LNCaP clone FGC (cell line): ENCODE results near the gene WARS2.

Source experiments
- DNase-seq: peaks from one replicate; pipeline ENCODE4 v3.0.0-alpha.2; 2011; ENCODE audit warnings: low read depth
- H3K4me3 ChIP-seq: 2 replicates; pipeline ENCODE4 v1.5.1; 2011; ENCODE audit warnings: mild to moderate bottlenecking, low read depth, low read length, control low read depth
- CTCF ChIP-seq: IDR thresholded peaks from 2 replicates; pipeline ENCODE4 v1.5.1; 2012; ENCODE audit warnings: mild to moderate bottlenecking; ENCODE audit not compliant: control insufficient read depth, insufficient read depth; ENCODE audit errors: extremely low read depth

WARS2 gene

DNA sequence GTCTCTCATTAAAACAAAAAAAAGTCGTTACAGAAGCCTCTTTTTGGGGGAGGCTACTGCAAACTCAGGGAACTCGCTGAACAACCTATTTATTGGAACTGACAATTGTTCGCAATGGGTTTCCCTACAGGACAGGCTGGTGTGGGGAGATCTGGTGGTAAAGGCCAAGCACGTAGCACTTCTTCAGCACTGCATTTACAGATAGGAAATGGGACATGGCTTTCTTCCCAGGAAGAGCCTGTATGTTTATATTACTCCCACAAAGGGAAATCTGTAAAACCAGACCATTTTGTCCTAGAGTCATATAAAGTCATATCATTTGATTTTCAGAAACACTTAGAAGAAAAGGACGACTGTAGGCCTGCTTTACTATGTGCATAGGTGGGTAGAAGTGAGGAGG, 113.5 kb downstream of the WARS2 start:
- H3K4me3 ChIP-seq, result no peak overlapping the region
- DNase-seq, result no peak
- TF ChIP-seq CTCF, result no peak

DNA sequence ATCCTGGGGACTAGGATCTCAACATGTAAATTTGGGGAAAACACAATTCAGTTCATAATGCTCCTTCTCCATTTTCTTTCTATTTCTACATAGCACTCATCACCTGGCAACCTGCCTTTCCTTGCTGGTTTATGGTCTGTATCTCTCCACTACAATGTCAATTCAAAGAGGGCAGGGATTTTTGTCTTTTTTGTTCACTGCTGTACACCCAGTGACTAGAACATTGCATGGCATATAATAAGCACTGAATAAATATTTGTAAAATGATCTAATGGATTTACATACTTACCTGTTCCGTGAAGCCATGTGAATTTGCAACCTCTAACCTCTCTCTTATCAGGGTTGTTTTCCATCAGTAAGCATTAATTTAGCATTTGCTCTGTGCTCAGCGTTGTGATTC, 124.9 kb downstream of the WARS2 start:
- no peak for TF ChIP-seq CTCF
- peak; percentile 59 for DNase-seq
- no peak overlapping the region for H3K4me3 ChIP-seq

- H3K4me3 ChIP-seq, result no peak overlapping the region
- no peak for TF ChIP-seq CTCF
- no peak for DNase-seq
Observed at GRCh38 chr1:119012383-119012782, 128.1 kb downstream of the WARS2 start.

DNA sequence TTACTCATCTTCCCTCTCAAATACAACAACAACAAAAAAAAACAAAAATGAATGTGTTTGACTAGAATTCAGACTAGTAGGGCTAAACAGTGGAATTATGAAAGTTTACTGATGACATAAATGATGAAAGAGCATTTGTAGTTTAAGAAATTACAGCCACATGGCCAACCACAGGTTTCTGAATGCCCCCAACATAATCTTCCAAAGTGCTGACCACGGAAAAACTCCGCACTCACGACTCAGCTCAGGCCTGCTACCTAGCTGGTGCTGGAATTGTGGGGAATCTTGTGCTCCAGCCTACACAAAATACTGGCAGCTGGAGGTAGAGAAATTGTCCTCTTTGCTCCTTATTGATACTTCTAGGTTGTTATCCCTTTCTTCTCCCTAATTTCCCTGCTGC, 128.7 kb downstream of the WARS2 start:
- no peak for DNase-seq
- TF ChIP-seq CTCF, result no peak
- no peak overlapping the region for H3K4me3 ChIP-seq

GRCh38 chr1:119011116-119011515, 129.3 kb downstream of the WARS2 start:
- DNase-seq, result no peak
- no peak overlapping the region for H3K4me3 ChIP-seq
- no peak for TF ChIP-seq CTCF

DNA sequence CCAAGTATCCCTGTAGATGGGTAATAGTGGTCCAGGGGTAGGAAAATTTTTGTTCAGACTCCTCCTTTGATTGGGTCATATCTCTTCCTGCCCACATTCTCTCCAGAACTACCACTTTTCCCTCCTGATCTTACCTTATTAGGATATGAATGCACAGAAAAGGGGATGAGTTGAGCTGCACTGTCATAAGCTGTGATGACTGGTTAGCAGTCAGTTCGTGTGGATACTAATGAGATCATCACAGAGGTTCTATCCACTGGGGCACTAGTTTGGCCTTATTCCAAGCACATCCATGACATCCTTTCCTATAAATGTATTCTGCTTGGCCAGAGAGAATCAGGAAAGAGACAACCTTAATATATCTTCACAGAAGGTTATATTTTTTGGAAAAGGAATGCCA, 130.3 kb downstream of the WARS2 start:
- TF ChIP-seq CTCF, result no peak
- no peak for DNase-seq
- no peak overlapping the region for H3K4me3 ChIP-seq

- no peak overlapping the region for H3K4me3 ChIP-seq
- no peak for DNase-seq
- TF ChIP-seq CTCF, result no peak
Observed at GRCh38 chr1:119009312-119009655, 131.2 kb downstream of the WARS2 start.
